IMR-90 (cell line): ENCODE results near the gene CYB5R3. TPM values are rescaled to one million over a fixed set of nuclear protein-coding genes. Genes with fewer than 3 reads are reported as not detected.

Experiments used
- BHLHE40 ChIP-seq: fragments of 150-350 bp; IDR thresholded peaks from 2 replicates; pipeline ENCODE4 v1.6.1; 2016; ENCODE audit warnings: mild to moderate bottlenecking, low read depth, low read length
- CHD1 ChIP-seq: IDR thresholded peaks from 2 replicates; pipeline ENCODE4 v1.6.1; 2012; ENCODE audit warnings: low read depth, low read length, improper control_type of control experiment
- FOS ChIP-seq: fragments of 150-350 bp; IDR thresholded peaks from 2 replicates; pipeline ENCODE4 v1.6.1; 2016; ENCODE audit warnings: low read depth, low read length
- MAFK ChIP-seq: IDR thresholded peaks from 2 replicates; pipeline ENCODE4 v1.6.1; 2012; ENCODE audit warnings: low read depth, low read length, improper control_type of control experiment
- MAZ ChIP-seq: IDR thresholded peaks from 2 replicates; pipeline ENCODE4 v1.6.1; 2012; ENCODE audit warnings: low read depth, mild to moderate bottlenecking, low read length, improper control_type of control experiment, moderate library complexity, borderline replicate concordance
- MXI1 ChIP-seq: IDR thresholded peaks from 2 replicates; pipeline ENCODE4 v1.6.1; 2012; ENCODE audit warnings: low read depth, mild to moderate bottlenecking, low read length, moderate library complexity, borderline replicate concordance
- polyA plus RNA-seq, 3 experiments: library from polyadenylated mRNA; depleted of rRNA; stranded (reverse); fragments of >200 nt; gene quantifications; 2 replicates each; pipeline ENCODE4 v1.2.3, GENCODE V29; 2012; ENCODE audit warnings: low replicate concordance in 1 of 3
- total RNA-seq: library from RNA; depleted of rRNA; stranded (reverse); fragments of >200 nt; gene quantifications from 2 replicates; pipeline ENCODE4 v1.2.3, GENCODE V29; 2012
- TF ChIP-seq, protein P1 (sequence below): fragments of 150-350 bp; IDR thresholded peaks from 2 replicates; pipeline ENCODE4 v1.6.1; 2016; ENCODE audit warnings: low read depth, mild to moderate bottlenecking, low read length, moderate library complexity, borderline replicate concordance

Gene CYB5R3
- total and polyA plus RNA-seq, 2 of the 4 experiments (the other 2 are of a cell fraction): 44.1 to 362 TPM

DNA sequence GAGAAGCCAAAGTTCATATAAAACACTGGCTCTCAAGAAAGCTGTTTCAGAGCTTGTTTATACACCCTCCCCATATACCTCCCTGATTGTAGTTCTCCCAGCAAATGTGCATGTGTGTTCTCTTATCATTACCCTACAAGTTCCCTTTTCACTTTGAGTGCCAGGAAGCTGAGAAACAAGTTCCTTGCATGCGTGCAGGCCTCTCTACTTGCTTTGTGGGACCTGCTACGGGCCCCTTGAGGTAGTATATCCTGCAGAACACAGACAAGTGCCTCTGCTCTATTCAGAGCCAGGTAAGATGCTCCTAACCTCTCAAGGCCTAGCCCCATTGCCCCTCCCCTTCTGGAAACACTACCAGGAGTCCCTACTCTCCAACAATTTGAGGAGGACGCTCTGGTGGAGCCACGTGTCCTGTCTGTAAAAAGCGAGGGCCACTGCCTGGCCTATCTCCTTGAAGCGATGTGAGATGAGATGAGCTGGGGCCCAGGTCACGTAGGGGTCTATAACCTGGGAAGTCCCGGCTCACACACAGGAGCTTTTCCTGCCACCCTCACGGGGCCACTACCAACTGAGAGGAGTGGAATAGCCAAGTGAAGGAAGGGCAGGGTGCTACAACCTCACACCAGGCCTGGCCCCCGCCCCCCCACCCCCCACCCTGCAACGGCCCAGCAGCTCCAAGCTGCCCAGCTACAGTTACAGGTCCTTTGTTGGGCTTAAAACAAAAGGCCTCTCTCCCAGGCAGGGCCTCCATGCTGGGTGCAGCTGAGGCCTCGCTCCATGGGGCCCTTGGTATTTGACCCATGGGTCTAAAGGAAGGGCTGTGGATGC is 6.2 kb downstream of the CYB5R3 start (continued):
- TF ChIP-seq, protein P1, sequence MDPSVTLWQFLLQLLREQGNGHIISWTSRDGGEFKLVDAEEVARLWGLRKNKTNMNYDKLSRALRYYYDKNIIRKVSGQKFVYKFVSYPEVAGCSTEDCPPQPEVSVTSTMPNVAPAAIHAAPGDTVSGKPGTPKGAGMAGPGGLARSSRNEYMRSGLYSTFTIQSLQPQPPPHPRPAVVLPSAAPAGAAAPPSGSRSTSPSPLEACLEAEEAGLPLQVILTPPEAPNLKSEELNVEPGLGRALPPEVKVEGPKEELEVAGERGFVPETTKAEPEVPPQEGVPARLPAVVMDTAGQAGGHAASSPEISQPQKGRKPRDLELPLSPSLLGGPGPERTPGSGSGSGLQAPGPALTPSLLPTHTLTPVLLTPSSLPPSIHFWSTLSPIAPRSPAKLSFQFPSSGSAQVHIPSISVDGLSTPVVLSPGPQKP: no peak
- TF ChIP-seq FOS (no peak), MAZ (no peak), MAFK (no peak), CHD1 (no peak), BHLHE40 (no peak), MXI1 (no peak)
